HG02884 (cell line): Measurements from ENCODE around the gene CFAP206.
"Not testable (repeated sequence)": the region's sequence is repeated elsewhere in the genome, so short reads cannot be mapped to it uniquely, and the experiment has no call there.

Experiments
- ATAC-seq: cut with Tn5 transposase; IDR thresholded peaks from one replicate; pipeline ENCODE4 v1.9.1; 2021; ENCODE audit warnings: mild to moderate bottlenecking, moderate library complexity; ENCODE audit not compliant: unreplicated experiment

CFAP206 gene

DNA sequence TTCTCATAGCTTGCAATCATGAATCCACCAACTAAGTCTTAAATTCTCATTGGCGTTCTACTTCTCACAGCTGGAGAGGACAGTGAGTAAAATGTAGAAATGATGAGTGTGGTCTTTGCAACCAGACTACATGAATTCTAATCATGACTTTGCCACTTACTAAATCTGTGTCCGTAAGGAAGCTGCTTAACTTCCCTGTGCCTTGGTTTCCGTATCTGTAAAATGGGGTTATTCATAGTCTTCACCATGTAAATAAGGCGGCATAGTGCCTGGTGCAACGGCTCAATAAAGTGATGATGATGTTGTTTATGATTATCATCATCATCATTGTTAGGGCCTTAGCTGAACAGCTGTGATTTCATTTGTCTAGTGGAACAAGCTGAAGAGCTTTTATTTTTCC, 12.6 kb downstream of the CFAP206 start:
- ATAC-seq, result no peak

DNA sequence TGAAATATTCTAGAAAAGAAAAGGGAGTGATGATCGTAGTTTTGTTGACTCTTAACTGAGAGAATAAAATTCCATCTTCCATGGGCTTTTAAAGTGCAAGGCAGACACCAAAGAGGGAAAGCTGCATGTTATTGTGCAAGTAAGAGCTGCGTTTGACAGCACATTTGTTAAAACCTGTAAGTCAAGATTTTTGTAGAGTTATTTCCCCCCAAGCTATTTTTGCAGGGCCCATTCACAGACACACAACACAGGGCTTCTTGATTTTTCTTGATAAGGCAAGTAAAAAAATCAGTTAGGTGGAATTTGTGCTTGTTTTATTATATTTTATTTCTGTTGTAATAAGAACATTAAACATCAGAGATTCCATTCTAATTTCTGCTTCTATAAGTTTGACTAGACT, 13.8 kb downstream of the CFAP206 start:
- ATAC-seq, result no peak

DNA sequence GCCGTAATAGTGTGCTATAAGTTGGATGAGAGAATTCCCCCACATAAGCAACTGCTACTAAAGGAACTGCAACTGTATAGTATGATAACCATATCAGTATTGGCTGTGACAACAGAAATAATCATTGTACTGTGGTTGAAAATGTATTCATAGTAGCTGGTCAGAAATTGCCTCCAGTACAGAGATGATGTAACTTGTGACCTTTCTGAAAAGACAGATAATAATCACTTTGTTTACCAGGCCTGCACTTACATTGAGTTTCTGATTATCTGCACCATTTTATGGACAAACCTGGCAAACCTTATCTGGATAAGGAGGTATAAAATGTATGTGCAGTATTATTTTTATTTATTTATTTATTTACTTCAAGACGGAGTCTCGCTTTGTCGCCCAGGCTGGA, 19.0 kb downstream of the CFAP206 start:
- ATAC-seq, result no peak

GRCh38 chr6:87430499-87430898, 22.7 kb downstream of the CFAP206 start:
- no peak for ATAC-seq

GRCh38 chr6:87431263-87431662, 23.5 kb downstream of the CFAP206 start:
- ATAC-seq, result no peak

DNA sequence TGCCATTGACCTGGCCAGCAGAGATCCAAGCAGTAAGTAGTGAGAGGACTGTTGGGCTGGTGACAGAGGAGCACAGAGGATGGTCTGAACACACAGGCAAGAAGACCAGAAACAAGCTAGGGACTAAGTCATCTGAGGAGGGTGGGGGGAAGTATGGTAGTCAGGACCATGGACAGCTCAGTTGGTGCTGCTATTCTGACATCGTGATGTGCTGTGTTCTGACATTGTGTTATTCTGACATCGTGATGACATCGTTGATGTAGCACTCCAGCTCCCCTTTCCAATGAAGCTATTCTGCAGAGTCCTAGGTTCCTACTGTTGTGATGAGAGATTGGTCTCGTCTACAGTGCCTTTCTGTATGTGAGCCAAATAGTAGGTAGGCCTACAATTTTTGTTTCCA, 28.7 kb downstream of the CFAP206 start:
- no peak for ATAC-seq

DNA sequence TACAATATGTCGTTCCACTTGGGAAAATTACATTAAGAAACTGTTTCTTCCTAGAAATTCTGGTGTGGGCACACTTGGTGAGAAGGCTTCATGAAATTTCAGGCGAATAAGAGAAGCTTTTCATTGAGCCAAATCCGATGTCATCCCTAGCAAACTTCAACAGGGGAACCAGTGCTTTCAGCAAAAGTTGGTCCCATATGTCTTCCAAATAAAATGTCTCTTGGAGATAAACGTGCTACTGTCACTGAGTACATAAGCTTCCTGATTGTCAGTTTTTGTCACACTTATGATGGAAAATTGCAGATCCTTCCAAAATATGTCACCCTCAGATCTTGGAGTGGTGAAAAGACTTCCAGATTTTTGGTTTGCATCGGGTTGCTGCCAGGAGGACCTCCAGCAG, 33.9 kb downstream of the CFAP206 start:
- no peak for ATAC-seq

DNA sequence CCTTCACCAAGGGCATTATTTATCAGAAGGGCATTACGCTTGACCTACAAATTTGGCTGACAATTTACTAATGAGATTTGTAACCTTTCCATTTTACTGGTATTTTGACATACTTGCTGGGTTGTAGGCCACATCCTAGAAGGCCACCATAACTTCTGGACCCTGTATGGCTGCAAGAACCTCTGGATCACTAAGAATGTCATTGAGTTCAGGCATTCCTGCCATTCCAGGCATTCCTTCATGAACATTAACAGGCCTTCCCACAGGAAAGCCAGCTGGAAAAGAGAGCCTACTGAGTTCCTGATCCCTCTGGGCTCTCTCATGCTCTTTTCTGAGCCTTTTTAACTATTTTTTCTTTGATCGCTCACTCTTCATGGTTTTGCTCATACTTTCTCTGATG, 36.6 kb downstream of the CFAP206 start:
- no peak for ATAC-seq

- no peak for ATAC-seq
Measured at GRCh38 chr6:87465051-87465450, 57.3 kb downstream of the CFAP206 start.

GRCh38 chr6:87472525-87473418, 65.0 kb downstream of the CFAP206 start, which contains the start of gene SLC35A1:
Gene SLC35A1 (plus strand): TSS chr6:87472974. CDS start chr6:87473004, 30 bp downstream.
- ATAC-seq, result peak; percentile 91

DNA sequence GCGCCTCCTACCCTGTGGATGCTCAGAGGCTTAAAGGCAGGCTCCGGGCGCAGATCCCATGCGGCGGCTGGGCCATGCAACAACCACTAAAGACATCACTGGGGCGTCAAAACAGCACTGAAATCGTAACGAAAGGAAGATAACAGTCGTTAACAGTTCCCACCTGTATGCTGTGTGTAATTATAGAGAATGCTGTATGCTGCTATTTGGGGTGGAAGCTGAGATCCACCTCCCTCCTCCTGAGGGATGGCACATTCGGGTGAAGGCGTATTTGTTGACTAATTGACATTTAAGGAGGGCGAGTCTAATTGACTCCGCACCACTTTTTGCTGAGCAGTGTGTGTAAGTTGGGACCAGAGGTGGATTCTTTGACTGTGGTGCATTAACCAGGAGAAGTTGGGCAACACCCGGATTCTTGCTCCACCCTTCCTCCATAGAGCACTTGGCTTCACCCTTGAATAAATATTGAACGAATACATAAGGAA, 65.7 kb downstream of the CFAP206 start:
- peak; percentile 63 for ATAC-seq

GRCh38 chr6:87481931-87482330, 74.2 kb downstream of the CFAP206 start:
- ATAC-seq, result no peak

DNA sequence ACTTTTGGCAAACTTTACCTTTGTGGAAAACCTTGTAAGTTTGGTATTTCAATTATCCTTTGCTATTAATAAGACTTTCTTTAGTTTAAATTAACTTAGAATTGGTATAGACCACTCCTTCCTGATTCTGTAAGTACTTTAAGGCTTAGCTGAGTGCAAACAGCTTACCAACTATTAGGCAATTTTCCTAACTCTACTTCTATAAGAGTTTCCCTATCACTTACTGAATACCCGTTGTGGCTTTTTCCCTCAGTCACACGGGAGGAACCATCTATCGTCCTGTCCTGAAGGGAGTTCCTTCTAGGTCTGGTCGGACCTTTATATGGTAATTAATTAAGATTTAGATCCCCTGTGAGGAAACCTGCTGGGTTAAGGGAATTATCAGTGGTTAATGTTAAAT, 74.6 kb downstream of the CFAP206 start:
- ATAC-seq, result no peak

- ATAC-seq, result no peak
Measured at GRCh38 chr6:87483929-87484328, 76.2 kb downstream of the CFAP206 start.

DNA sequence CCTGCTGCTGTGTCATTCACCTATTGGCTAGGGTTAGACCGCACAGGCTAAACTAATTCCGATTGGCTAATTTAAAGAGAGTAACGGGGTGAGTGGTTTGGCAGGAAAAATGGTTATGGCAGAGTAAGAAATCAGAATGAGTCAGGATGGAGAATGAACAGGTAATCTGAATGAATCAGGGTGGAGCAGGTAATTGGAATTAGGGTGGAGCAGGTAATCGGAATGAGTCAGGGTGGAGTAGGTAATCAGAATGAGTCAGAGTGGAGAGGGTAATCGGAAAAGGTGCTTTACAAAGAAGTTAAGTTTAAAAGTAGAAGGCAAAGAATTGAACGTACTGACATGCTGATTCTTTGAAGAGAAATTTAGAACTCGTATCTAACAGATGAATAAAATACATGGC, 76.7 kb downstream of the CFAP206 start:
- no peak for ATAC-seq

- ATAC-seq, result no peak
Measured at GRCh38 chr6:87487555-87487954, 79.8 kb downstream of the CFAP206 start.

- ATAC-seq, result not testable (repeated sequence)
Measured at GRCh38 chr6:87489326-87489725, 81.6 kb downstream of the CFAP206 start.

- peak; percentile 73 for ATAC-seq
Measured at GRCh38 chr6:87494761-87495422, 87.1 kb downstream of the CFAP206 start.

- no peak for ATAC-seq
Measured at GRCh38 chr6:87498048-87498447, 90.3 kb downstream of the CFAP206 start.

DNA sequence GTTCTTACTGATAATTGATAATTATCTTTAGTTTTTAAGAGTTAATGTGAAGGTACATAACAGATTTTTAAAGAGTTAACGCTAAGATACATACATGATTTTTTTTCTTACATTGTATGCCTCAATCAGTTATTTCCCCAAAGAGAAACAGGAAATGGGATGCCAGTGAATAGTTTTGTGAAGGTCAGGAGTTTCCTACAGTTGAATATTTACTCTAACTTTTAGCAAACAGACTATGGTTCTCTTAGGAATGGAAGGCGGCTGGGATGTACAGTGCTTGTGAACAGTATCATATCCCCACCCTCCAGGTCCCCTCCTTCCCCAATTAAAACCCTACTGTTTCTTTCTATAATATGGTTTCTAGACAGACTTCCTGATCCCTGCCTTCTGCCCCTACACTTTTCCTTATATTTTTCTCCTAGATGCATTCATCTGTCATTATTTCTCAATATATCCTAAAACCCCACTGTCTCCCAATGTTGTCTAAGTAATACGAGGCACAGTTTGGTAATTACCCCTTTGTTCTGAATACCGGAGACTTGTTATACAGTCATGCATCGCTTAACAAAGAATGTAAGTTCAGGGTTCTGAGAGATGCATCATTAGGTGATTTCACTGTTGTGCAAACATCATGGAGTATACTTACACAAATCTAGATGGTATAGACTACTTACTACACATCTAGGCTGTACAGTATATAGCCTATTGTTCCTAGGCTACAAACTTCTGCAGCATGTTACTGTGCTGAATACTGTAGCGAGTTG, 94.2 kb downstream of the CFAP206 start:
- ATAC-seq, result no peak

- no peak for ATAC-seq
Measured at GRCh38 chr6:87504441-87504840, 96.7 kb downstream of the CFAP206 start.
